Transverse colon (tissue), 3 donors: Measurements from ENCODE around the gene ASIP.

Source experiments
- CTCF ChIP-seq, 5 experiments: fragments of 200-600 bp in 3 of 5; fragments of 450-650 bp in 2 of 5; sonication (generic) in 3 of 5; IDR thresholded peaks; 1 replicate in 2 of 5; 2 replicates in 3 of 5; pipeline ENCODE4 v1.5.1; 2016 to 2017; ENCODE audit warnings: antibody characterized with exemption in 5 of 5, inconsistent platforms in 3 of 5, mild to moderate bottlenecking in 2 of 5, moderate library complexity in 1 of 5
- EP300 ChIP-seq: sonication (generic); formaldehyde crosslinking; IDR thresholded peaks from one replicate; pipeline ENCODE4 v1.6.1; 2017; ENCODE audit warnings: antibody characterized with exemption, low read depth
- POLR2A ChIP-seq: fragments of 450-650 bp; IDR thresholded peaks from one replicate; pipeline ENCODE4 v1.6.1; 2016; ENCODE audit warnings: antibody characterized with exemption, mild to moderate bottlenecking, moderate library complexity

- TF ChIP-seq CTCF (IDR thresholded peaks at IDR 0.05) (no peak), POLR2A (no peak), EP300 (no peak)
Observed at GRCh38 chr20:34231634-34232033, 9.6 kb upstream of the ASIP start.
